Prostate gland (tissue), 2 donors: ENCODE results near the gene KCNH3.

ENCODE experiments used
- CTCF ChIP-seq, 4 experiments: fragments of 200-600 bp in 2 of 4; fragments of 450-650 bp in 2 of 4; sonication (generic) in 2 of 4; IDR thresholded peaks; 1 replicate in 3 of 4; 2 replicates in 1 of 4; pipeline ENCODE4 v1.5.1; 2016 to 2019; ENCODE audit warnings: antibody characterized with exemption in 4 of 4, mild to moderate bottlenecking in 2 of 4, moderate library complexity in 2 of 4
- POLR2A ChIP-seq: fragments of 450-650 bp; IDR thresholded peaks from one replicate; pipeline ENCODE4 v1.6.1; 2016; ENCODE audit warnings: antibody characterized with exemption, mild to moderate bottlenecking
- POLR2AphosphoS5 ChIP-seq: sonication (generic); formaldehyde crosslinking; IDR thresholded peaks from one replicate; pipeline ENCODE4 v1.6.1; 2017; ENCODE audit warnings: antibody characterized with exemption

DNA sequence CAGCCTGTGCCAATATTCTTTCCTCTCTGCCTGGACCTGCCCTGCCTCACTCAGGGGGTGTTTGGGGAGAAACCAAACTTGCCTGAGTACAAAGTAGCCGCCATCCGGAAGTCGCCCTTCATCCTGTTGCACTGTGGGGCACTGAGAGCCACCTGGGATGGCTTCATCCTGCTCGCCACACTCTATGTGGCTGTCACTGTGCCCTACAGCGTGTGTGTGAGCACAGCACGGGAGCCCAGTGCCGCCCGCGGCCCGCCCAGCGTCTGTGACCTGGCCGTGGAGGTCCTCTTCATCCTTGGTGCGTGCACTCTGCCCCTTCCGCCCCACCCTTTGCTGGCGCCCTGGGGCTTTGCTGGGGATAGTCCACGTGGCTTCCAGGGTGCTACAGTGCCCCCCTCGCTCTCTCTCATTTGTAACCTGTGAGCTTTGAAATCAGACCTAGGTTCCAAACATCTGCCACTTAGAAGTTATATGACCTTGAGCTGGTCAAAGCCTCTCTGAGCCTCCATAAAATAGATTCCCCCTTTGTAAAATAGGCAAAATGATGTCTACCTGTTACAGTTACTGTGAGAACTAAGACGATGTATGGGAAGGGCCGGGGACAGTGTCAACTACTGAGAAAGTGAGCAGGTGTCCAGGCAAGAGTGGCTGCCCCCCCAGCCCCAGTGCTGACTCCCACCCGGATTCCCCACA is 4.5 kb downstream of the KCNH3 start:
- TF ChIP-seq CTCF (IDR thresholded peaks at IDR 0.05) = no peak
- TF ChIP-seq POLR2A = no peak
- no peak for TF ChIP-seq POLR2AphosphoS5
